Ishikawa (cell line): ENCODE data around the gene S100A5.

Experiments
- CEBPB ChIP-seq: IDR thresholded peaks from 2 replicates; pipeline ENCODE4 v1.6.1; 2012
- CREB1 ChIP-seq: IDR thresholded peaks from 2 replicates; pipeline ENCODE4 v1.6.1; 2012; ENCODE audit warnings: low read depth
- EGR1 ChIP-seq: IDR thresholded peaks from 2 replicates; pipeline ENCODE4 v1.6.1; 2012
- EP300 ChIP-seq: IDR thresholded peaks from 2 replicates; pipeline ENCODE4 v1.6.1; 2012; ENCODE audit warnings: borderline replicate concordance
- FOXM1 ChIP-seq: IDR thresholded peaks from 2 replicates; pipeline ENCODE4 v1.6.1; 2012; ENCODE audit warnings: low read depth, borderline replicate concordance
- NFIC ChIP-seq: IDR thresholded peaks from 2 replicates; pipeline ENCODE4 v1.6.1; 2012
- RAD21 ChIP-seq: IDR thresholded peaks from 2 replicates; pipeline ENCODE4 v1.6.1; 2012; ENCODE audit warnings: low read depth
- TAF1 ChIP-seq: IDR thresholded peaks from 2 replicates; pipeline ENCODE4 v1.6.1; 2012; ENCODE audit warnings: low read depth, mild to moderate bottlenecking
- TCF12 ChIP-seq: IDR thresholded peaks from 2 replicates; pipeline ENCODE4 v1.6.1; 2012; ENCODE audit warnings: low read depth
- TEAD4 ChIP-seq: IDR thresholded peaks from 2 replicates; pipeline ENCODE4 v1.6.1; 2012
- USF1 ChIP-seq: IDR thresholded peaks from 2 replicates; pipeline ENCODE4 v1.6.1; 2012
- YY1 ChIP-seq: IDR thresholded peaks from 2 replicates; pipeline ENCODE4 v1.6.1; 2012; ENCODE audit warnings: low read depth
- TF ChIP-seq, protein P1 (sequence below): IDR thresholded peaks from 2 replicates; pipeline ENCODE4 v1.6.1; 2012; ENCODE audit warnings: low read depth, mild to moderate bottlenecking
- TF ChIP-seq, protein P2 (sequence below): IDR thresholded peaks from 2 replicates; pipeline ENCODE4 v1.6.1; 2012

The S100A5 gene

GRCh38 chr1:153490272-153491051, 50.3 kb downstream of the S100A5 start:
- TF ChIP-seq CREB1 (0 out of 2 replicates have a peak, but pooled peaks have one; percentile 53), NFIC (no peak), CEBPB (peak; percentile 22; the same call in 1 of the 2 replicates), TCF12 (no peak), EGR1 (no peak), TAF1 (no peak)

- TF ChIP-seq TEAD4: no peak
- no peak for TF ChIP-seq CREB1
- no peak for TF ChIP-seq RAD21
- no peak for TF ChIP-seq NFIC
- no peak for TF ChIP-seq FOXM1
- no peak for TF ChIP-seq TCF12
- TF ChIP-seq, protein P1, sequence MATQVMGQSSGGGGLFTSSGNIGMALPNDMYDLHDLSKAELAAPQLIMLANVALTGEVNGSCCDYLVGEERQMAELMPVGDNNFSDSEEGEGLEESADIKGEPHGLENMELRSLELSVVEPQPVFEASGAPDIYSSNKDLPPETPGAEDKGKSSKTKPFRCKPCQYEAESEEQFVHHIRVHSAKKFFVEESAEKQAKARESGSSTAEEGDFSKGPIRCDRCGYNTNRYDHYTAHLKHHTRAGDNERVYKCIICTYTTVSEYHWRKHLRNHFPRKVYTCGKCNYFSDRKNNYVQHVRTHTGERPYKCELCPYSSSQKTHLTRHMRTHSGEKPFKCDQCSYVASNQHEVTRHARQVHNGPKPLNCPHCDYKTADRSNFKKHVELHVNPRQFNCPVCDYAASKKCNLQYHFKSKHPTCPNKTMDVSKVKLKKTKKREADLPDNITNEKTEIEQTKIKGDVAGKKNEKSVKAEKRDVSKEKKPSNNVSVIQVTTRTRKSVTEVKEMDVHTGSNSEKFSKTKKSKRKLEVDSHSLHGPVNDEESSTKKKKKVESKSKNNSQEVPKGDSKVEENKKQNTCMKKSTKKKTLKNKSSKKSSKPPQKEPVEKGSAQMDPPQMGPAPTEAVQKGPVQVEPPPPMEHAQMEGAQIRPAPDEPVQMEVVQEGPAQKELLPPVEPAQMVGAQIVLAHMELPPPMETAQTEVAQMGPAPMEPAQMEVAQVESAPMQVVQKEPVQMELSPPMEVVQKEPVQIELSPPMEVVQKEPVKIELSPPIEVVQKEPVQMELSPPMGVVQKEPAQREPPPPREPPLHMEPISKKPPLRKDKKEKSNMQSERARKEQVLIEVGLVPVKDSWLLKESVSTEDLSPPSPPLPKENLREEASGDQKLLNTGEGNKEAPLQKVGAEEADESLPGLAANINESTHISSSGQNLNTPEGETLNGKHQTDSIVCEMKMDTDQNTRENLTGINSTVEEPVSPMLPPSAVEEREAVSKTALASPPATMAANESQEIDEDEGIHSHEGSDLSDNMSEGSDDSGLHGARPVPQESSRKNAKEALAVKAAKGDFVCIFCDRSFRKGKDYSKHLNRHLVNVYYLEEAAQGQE: no peak
- TF ChIP-seq CEBPB: no peak
- TF ChIP-seq YY1: no peak
- no peak for TF ChIP-seq EP300
- TF ChIP-seq TAF1: no peak
- TF ChIP-seq, protein P2, sequence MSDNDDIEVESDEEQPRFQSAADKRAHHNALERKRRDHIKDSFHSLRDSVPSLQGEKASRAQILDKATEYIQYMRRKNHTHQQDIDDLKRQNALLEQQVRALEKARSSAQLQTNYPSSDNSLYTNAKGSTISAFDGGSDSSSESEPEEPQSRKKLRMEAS: no peak
Measured at GRCh38 chr1:153488731-153489130, 52.0 kb downstream of the S100A5 start.

- TF ChIP-seq FOXM1 (no peak), YY1 (no peak), USF1 (no peak), CEBPB (no peak), TCF12 (no peak), RAD21 (no peak), TEAD4 (no peak), EP300 (no peak)
- TF ChIP-seq, protein P1: no peak
Measured at GRCh38 chr1:153487707-153488106, 53.0 kb downstream of the S100A5 start.
